PC-3 (cell line): ENCODE measurements around the gene DYDC2. TPM values are rescaled to one million over a fixed set of nuclear protein-coding genes. Genes with fewer than 3 reads are reported as not detected.

Source experiments
- ATAC-seq: fragments of 200-7000 bp; cut with Tn5 transposase; 2 replicates; pipeline ENCODE4 v1.9.1; 2020; ENCODE audit warnings: mild to moderate bottlenecking, moderate library complexity
- BruUV-seq: library from RNA; stranded (reverse); fragments of 400-500 nt; replicated peaks from 2 replicates; lab custom pipeline; 2021; lab: Mats Ljungman, UMichigan
- CTCF ChIA-PET: fragments of 300-600 bp; sonication (Branson Sonifier 250); formaldehyde crosslinking; loops from one replicate; lab custom pipeline; 2022; ENCODE audit warnings: antibody characterized with exemption; lab: Charles Lee
- POLR2A ChIA-PET: fragments of 300-600 bp; sonication (Branson Sonifier 250); formaldehyde crosslinking; loops from one replicate; lab custom pipeline; 2022; ENCODE audit warnings: antibody characterized with exemption; ENCODE audit not compliant: unreplicated experiment; lab: Charles Lee
- DNase-seq: peaks from one replicate; pipeline ENCODE4 v3.0.0-alpha.2; 2015
- H2AFZ ChIP-seq: fragments of 300-600 bp; sonication (generic); 2 replicates; pipeline ENCODE4 v1.6.0; 2016; ENCODE audit warnings: antibody characterized with exemption, low read length
- H3F3A ChIP-seq: fragments of 300-600 bp; sonication (generic); one replicate; pipeline ENCODE4 v1.6.0; 2017; ENCODE audit warnings: antibody characterized with exemption, low read length, control low read depth, mild to moderate bottlenecking; ENCODE audit not compliant: unreplicated experiment
- H3K27ac ChIP-seq: fragments of 300-600 bp; sonication (generic); 2 replicates; pipeline ENCODE4 v1.5.1; 2016; ENCODE audit warnings: mild to moderate bottlenecking, low read length
- H3K27me3 ChIP-seq: fragments of 300-600 bp; sonication (generic); 2 replicates; pipeline ENCODE4 v1.6.1; 2016; ENCODE audit warnings: low read length, mixed read lengths
- H3K36me3 ChIP-seq: fragments of 300-600 bp; sonication (generic); 2 replicates; pipeline ENCODE4 v1.6.1; 2016; ENCODE audit warnings: low read depth, mixed run types, low read length, mixed read lengths
- H3K4me1 ChIP-seq: fragments of 300-600 bp; sonication (generic); 2 replicates; pipeline ENCODE4 v1.5.1; 2016; ENCODE audit warnings: low read length; ENCODE audit not compliant: insufficient read depth
- H3K4me2 ChIP-seq: fragments of 300-600 bp; sonication (generic); 2 replicates; pipeline ENCODE4 v1.6.0; 2016; ENCODE audit warnings: low read length
- H3K4me3 ChIP-seq: fragments of 300-600 bp; sonication (generic); 2 replicates; pipeline ENCODE4 v1.5.1; 2016; ENCODE audit warnings: mild to moderate bottlenecking, low read length, mixed read lengths
- H3K79me2 ChIP-seq: fragments of 300-600 bp; sonication (generic); 2 replicates; pipeline ENCODE4 v1.6.1; 2017; ENCODE audit warnings: low read length, mixed read lengths
- H3K9ac ChIP-seq: fragments of 300-600 bp; sonication (generic); 2 replicates; pipeline ENCODE4 v1.6.0; 2016; ENCODE audit warnings: mild to moderate bottlenecking, low read length
- H3K9me2 ChIP-seq: fragments of 300-600 bp; sonication (generic); replicated peaks from 2 replicates; pipeline ENCODE4 v1.6.1; 2016; ENCODE audit warnings: mixed run types, low read length, mixed read lengths
- H3K9me3 ChIP-seq: fragments of 300-600 bp; sonication (generic); 2 replicates; pipeline ENCODE4 v1.6.1; 2016; ENCODE audit warnings: low read length, mixed read lengths
- H4K20me1 ChIP-seq: fragments of 300-600 bp; sonication (generic); 2 replicates; pipeline ENCODE4 v1.6.1; 2016; ENCODE audit warnings: low read length, mixed read lengths
- CTCF ChIP-seq: fragments of 300-600 bp; sonication (generic); conservative IDR thresholded peaks from 2 replicates; pipeline ENCODE4 v1.5.1; 2017; ENCODE audit warnings: antibody characterized with exemption, low read depth, mild to moderate bottlenecking, low read length
- EZH2 ChIP-seq: fragments of 300-600 bp; sonication (generic); IDR thresholded peaks from one replicate; pipeline ENCODE4 v1.6.1; 2017; ENCODE audit warnings: antibody characterized with exemption, mild to moderate bottlenecking, low read length; ENCODE audit not compliant: unreplicated experiment
- EZH2phosphoT487 ChIP-seq: fragments of 300-600 bp; sonication (generic); IDR thresholded peaks from 2 replicates; pipeline ENCODE4 v1.6.1; 2018; ENCODE audit warnings: mild to moderate bottlenecking, antibody characterized with exemption, low read length, borderline replicate concordance
- intact Hi-C: fragments of 100-400 bp; cut with micrococcal nuclease; formaldehyde crosslinking; loops from 2 replicates; pipeline ENCODE4 v1.9.0; 2023
- total RNA-seq: library from RNA; depleted of rRNA; stranded (reverse); fragments of >200 nt; gene quantifications from 2 replicates; pipeline ENCODE4 v1.2.3, GENCODE V29; 2014

DYDC2 gene
- total RNA-seq, 1 experiment from 2014 or later = not detected

- Histone ChIP-seq H2AFZ (no peak overlapping the region), H3K4me2 (no peak overlapping the region), H3K4me1 (no peaks in the 10 kb centered on the region), H4K20me1 (no peaks in the 10 kb centered on the region), H3K27ac (no peak overlapping the region), H3K36me3 (no peaks in the 10 kb centered on the region; the same call in 1 of the 2 replicates), H3K4me3 (no peak overlapping the region), H3K9ac (no peak overlapping the region), H3F3A (no peaks in the 10 kb centered on the region), H3K79me2 (no peaks in the 10 kb centered on the region), H3K9me2 (no peaks in the 10 kb centered on the region), H3K27me3 (no peaks in the 10 kb centered on the region), H3K9me3 (no peaks in the 10 kb centered on the region)
- intact Hi-C loops = no loop called here
- DNase-seq (no peak), ATAC-seq (no peak)
- ChIA-PET POLR2A (no interaction called here), CTCF (no interaction called here)
- TF ChIP-seq EZH2phosphoT487 (no peak), EZH2 (no peak), CTCF (no peak)
- no TSS peak for BruUV-seq
Observed at GRCh38 chr10:80380185-80380584, 23.6 kb downstream of the DYDC2 start.

GRCh38 chr10:80382989-80383388, 26.4 kb downstream of the DYDC2 start:
- TF ChIP-seq EZH2phosphoT487 (no peak), EZH2 (no peak), CTCF (no peak)
- no peak for DNase-seq
- Histone ChIP-seq H2AFZ (no peak overlapping the region), H3K36me3 (no peaks in the 10 kb centered on the region; the same call in 1 of the 2 replicates), H3K9me2 (no peaks in the 10 kb centered on the region), H3K9me3 (no peaks in the 10 kb centered on the region), H3F3A (no peaks in the 10 kb centered on the region), H3K27me3 (no peaks in the 10 kb centered on the region), H3K4me3 (no peak overlapping the region), H3K79me2 (no peaks in the 10 kb centered on the region), H3K4me2 (no peak overlapping the region), H3K9ac (no peak overlapping the region), H3K4me1 (no peaks in the 10 kb centered on the region), H4K20me1 (no peaks in the 10 kb centered on the region), H3K27ac (no peak overlapping the region)
- no peak for ATAC-seq
- ChIA-PET POLR2A (no interaction called here), CTCF (no interaction called here)
- BruUV-seq = no TSS peak
- intact Hi-C loops = no loop called here

- Histone ChIP-seq H3K9me2 (no peaks in the 10 kb centered on the region), H3K4me2 (no peak overlapping the region), H3K4me3 (no peak overlapping the region), H3K27me3 (no peaks in the 10 kb centered on the region), H3K36me3 (no peaks in the 10 kb centered on the region), H3K27ac (no peak overlapping the region), H3K9me3 (no peaks in the 10 kb centered on the region), H4K20me1 (no peaks in the 10 kb centered on the region), H2AFZ (no peak overlapping the region), H3K4me1 (no peaks in the 10 kb centered on the region), H3F3A (no peaks in the 10 kb centered on the region), H3K79me2 (no peaks in the 10 kb centered on the region), H3K9ac (no peak overlapping the region)
- DNase-seq (no peak), ATAC-seq (no peak)
- CTCF ChIA-PET = no interaction called here
- no TSS peak for BruUV-seq
- TF ChIP-seq EZH2phosphoT487 = no peak
- TF ChIP-seq EZH2 = no peak
- no peak for TF ChIP-seq CTCF
- POLR2A ChIA-PET = no interaction called here
- intact Hi-C loops = no loop called here
Observed at GRCh38 chr10:80390740-80391139, 34.2 kb downstream of the DYDC2 start.
